COLO829 (cell line): ENCODE data around the gene TUBB2B.
"Not testable (repeated sequence)": the region's sequence is repeated elsewhere in the genome, so short reads cannot be mapped to it uniquely, and the experiment has no call there.

Source experiments
- DNase-seq: peaks from one replicate; pipeline ENCODE4 v3.0.0; 2012; ENCODE audit warnings: low spot score

TUBB2B gene

DNA sequence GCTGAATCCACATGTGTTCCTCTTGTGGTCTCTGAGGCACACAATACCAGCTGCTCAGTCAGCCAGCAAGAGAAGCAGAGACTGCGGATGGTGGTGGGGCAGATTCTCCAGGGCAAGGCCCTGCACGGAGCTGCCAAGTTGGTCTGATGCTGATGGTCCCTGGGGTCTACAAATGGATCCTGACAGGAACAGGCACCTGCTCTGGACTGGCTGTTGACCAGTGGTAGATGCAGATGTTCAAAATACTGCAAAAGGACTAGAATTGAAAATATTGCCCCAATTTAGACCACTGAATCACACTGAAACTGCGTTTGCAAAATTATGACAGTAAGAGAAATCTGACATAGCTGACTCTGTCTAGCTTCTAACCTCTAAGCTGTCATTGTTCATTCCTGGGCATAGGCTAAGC is 40.5 kb downstream of the TUBB2B start:
- no peak for DNase-seq

DNA sequence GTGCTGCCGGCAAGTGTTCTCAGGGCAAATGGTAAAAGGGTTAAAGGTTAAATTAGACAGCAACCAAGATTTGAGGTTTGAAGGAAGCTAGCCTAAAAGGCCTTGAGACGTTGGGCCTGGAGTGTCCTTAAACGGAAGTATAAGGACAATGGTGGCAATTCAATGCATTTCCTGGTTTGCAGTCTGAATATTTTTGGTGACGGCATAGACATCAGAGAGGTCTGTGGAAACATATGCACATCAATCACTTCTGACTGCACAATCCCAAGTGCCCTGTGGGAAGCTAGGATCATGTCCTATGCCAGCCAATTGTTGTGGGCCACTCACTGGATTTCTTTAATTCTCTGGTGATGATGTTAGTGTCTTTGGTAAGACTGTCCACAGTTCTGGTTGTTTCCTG is 44.4 kb downstream of the TUBB2B start:
- no peak for DNase-seq

DNA sequence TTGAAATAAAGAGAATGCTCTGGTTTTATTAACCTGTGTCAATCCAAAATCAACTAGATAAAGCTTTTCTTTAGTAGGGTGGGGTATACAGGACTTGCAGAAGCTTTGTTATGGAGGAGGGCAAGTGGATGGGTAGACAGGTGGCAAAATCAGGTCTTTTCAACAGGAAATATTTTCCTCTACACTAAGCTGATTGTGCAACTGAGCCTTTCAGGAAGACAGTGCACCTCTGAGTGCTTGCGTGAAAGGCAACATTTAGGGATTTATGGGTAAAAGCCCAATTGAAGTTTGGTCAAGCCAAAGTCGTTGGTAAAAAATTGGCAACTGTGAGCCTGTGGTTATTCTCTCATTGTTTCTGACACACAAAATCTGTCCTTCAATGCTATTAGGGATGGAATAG is 46.3 kb downstream of the TUBB2B start:
- DNase-seq = no peak

DNA sequence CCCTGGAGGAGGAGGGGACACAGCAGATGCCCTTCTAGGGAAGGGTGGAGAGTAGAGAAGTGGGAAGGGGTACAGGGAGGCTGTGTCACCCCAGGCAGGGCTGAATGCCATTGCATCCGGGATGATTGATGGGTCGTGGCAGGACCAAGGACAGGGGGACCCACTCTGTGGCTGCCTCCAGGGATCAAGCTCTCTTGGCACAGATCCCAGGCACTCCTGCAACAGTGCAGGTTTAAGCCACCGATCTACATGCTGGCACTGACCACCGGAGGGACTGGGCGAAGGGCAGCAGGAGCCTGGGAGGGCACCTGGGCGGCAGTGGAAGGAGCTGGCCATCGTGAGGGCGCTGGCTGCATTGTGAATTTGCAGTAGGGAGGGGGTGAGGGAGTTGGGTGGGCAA is 47.5 kb downstream of the TUBB2B start:
- DNase-seq = not testable (repeated sequence)

DNA sequence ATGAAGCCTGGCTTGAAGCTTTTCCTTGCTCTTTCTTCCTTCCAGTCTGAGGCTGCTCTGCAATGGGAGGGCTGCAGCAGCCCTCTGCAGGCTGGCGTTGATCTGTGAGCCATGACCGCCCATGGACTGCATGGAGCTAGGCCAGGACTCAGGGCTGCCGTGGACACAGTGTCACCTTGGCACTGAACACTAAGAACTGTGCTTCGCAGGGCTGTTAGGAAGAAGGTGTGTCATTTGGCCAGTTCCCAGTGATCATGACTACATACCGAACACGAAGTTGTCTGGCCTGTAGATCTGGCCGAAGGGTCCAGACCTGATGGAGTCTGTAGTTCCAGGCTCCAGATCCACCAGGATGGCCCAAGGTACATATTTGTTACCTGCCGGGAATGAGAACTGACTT is 48.8 kb downstream of the TUBB2B start:
- not testable (repeated sequence) for DNase-seq

DNA sequence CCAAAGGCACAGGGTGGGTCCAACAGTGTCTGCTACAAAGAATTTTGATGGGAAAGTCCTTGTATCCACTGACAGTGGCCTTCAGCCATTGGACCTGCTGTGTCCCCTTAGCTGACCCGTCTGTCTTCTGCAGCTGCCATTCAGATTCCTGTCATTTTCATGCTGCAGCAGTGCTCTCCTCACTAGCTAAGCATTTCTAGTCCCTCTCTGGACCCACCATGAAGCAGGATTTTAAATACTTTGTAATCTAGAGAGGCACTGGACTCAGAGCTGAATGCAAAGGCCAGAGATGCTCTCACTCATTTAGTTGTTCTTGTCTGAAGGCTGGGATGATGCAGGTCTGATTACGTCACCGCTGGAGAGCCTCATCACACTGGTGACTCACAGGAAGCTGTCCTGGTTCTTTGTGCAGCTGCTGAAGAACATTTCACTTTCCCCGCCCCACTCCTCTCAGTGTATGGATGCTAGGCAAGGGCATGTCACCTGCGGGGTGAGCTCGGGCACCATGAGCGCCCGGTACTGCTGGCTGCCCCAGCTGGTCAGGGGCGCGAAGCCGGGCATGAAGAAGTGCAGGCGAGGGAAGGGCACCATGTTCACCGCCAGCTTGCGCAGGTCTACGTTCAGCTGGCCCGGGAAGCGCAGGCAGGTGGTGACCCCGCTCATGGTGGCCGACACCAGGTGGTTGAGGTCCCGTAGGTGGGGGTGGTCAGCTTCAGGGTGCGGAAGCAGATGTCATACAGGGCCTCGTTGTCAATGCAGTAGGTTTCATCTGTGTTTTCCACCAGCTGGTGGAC is 50.7 kb downstream of the TUBB2B start:
- DNase-seq = peak; percentile 86

DNA sequence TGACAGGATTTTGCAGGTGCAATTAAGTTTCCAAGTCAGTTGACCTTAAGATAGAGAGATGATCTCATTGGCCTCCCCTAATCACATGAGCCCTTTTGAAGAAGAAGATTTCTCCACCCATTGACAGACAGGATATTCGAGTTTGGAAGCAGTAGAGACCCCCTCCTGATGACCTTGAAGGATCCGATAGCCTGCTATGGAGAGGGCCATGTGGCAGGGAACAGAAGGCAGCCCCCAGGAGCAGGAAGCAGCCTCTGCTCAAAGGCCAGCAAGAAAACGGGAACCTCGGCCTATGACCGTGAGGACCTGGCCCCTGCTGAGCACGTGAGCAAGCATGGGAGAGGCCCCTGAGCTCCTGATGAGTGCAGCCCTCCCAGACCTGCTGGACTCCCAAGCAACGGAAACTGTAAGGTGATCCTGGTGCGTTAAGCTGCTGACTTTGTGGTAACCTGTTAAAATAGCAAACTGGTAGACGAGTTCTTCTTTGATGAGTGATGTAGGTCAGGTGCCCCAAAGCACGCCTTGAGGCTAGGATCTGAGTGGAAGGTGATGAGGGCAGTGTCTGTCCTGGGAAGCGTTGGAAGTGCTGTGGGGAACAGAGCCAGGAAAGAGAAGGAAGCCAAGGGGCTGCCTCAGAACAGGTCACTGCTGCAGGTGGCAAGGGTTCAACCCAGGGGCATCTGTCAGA is 51.6 kb downstream of the TUBB2B start:
- DNase-seq = no peak
